Endometrial microvascular endothelial cells (primary cell): Measurements from ENCODE around the gene FAM111B. TPM values are rescaled to one million over a fixed set of nuclear protein-coding genes. Genes with fewer than 3 reads are reported as not detected.
"Not testable (repeated sequence)": the region's sequence is repeated elsewhere in the genome, so short reads cannot be mapped to it uniquely, and the experiment has no call there.

Experiments
- in situ Hi-C: cut with HindIII; loops from 2 replicates; pipeline ENCODE4 v1.10.0; 2017; ENCODE audit warnings: low sequenced_read_pairs, low pct_unique_long_range_greater_than_20kb; ENCODE audit errors: inconsistent ontology term
- total RNA-seq: library from RNA; depleted of rRNA; stranded (reverse); fragments of >200 nt; gene quantifications from one replicate; pipeline ENCODE4 v1.2.3, GENCODE V29; 2015; ENCODE audit errors: inconsistent ontology term

FAM111B gene, protein sequence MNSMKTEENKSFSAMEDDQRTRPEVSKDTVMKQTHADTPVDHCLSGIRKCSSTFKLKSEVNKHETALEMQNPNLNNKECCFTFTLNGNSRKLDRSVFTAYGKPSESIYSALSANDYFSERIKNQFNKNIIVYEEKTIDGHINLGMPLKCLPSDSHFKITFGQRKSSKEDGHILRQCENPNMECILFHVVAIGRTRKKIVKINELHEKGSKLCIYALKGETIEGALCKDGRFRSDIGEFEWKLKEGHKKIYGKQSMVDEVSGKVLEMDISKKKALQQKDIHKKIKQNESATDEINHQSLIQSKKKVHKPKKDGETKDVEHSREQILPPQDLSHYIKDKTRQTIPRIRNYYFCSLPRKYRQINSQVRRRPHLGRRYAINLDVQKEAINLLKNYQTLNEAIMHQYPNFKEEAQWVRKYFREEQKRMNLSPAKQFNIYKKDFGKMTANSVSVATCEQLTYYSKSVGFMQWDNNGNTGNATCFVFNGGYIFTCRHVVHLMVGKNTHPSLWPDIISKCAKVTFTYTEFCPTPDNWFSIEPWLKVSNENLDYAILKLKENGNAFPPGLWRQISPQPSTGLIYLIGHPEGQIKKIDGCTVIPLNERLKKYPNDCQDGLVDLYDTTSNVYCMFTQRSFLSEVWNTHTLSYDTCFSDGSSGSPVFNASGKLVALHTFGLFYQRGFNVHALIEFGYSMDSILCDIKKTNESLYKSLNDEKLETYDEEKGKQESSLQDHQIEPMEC
- total RNA-seq = 14.6 TPM

DNA sequence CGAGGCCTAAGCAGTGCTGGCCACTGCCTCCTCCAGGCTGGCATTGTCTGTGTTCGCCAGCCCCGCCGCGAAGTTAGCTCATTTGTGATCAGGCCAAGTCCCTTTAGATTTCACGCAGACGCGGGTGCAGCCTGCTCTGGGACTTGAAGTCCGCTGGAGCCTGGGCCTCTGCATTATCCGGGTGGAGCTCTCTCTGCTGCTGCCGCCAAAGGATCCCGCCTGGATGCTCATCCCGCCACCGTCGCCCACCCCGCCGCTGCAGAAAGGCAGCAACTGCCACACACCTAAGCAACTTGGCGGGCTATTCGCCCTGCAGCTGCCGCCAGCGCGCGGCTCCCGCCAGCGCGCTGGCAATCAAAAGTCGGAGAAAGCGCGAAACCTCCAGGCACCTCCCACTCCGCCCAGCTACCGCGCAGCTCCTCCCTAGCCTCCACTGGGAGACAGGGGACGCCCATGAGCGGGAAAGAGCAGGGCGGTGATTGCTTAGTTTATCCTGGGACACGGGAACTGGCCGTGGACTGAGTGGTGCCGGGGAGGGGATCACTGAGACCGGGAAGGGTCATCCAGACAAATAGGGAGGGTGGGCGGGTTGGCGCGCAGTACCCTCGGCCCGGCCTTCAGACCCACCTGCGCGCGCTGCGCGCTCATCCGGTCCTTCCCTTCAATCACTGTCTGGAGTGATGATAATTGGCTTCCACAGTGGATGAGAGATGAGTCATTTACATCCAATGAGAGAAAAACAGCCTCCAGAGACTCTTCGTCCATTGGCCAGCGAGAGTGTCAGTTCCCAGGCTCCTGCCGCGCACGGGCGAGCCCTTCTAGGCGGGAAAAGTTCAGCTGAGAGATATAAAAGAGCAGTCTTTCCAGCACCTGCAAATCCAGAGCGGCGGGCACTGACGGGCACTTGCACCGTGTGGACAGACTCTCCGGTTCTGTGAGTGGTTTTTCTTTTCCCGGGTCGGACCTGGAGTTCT lies at the start of gene FAM111B:
TSS of gene FAM111B (plus strand) at position 875 of the 974 bp plus-strand sequence. CDS start 2,389 bp downstream, outside the sequence.
- in situ Hi-C loops = no loop called here

DNA sequence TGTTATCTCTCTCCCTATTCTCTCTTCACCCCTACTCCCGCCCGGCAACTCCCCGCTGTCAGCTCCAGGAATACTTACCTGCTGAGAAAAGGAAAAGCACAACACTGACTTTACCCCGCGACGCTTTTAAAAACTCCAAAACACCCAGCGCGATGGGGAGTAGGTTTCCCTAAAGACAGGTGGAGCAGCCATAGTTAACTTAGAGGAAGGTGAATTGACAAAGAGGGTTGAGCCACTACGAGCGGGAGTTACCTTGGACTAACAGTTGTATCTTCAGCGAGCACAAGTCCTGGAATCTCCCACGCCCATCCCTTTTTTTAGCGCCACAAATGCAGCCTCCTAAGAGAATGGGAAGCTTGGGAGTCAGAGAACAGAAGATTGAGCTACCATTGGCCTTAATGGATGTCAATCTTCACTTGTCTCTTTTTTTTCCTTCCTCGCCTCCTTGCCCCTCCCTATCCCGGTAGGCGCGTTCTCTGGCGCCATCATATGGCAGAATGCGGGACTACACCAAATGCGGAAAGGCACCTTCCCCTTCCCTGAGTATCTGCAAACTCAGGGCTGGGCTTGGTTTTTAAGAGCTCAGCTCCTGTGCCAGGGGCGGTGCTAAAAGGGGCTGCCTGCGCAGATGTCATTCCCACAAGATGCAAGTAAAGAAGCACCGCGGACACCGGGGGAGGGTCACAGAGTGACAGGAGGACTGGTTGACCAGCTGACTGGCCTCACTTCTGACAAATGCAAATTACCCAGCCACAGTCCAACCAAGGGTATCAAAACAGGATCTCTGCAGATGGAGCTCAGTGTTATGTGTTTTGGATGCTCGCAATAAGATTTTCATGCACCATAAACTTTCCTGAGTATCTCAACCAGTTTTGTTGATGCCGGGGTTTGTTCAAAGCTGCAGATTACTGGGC lies 48.7 kb upstream of the FAM111B start:
- in situ Hi-C loops = not testable (repeated sequence)

DNA sequence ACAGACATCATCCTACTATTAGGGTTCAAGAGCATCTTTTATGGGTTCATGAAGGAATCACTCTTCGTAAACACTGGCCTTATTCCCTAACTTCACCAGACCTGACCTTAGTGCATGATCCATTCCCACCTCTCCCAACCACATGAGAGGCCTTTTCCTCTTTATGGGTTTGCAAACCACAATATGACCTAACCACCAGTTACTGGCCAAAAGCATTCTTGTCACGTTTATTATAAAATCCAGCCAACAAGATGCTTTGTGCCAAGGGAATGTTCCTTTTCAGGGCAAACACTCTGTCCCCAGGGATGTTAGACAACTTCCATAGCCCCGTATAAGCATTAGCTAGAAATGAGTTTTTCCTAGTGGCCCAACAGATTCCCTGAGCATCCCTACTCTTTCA lies 46.9 kb upstream of the FAM111B start:
- in situ Hi-C loops = not testable (repeated sequence)

DNA sequence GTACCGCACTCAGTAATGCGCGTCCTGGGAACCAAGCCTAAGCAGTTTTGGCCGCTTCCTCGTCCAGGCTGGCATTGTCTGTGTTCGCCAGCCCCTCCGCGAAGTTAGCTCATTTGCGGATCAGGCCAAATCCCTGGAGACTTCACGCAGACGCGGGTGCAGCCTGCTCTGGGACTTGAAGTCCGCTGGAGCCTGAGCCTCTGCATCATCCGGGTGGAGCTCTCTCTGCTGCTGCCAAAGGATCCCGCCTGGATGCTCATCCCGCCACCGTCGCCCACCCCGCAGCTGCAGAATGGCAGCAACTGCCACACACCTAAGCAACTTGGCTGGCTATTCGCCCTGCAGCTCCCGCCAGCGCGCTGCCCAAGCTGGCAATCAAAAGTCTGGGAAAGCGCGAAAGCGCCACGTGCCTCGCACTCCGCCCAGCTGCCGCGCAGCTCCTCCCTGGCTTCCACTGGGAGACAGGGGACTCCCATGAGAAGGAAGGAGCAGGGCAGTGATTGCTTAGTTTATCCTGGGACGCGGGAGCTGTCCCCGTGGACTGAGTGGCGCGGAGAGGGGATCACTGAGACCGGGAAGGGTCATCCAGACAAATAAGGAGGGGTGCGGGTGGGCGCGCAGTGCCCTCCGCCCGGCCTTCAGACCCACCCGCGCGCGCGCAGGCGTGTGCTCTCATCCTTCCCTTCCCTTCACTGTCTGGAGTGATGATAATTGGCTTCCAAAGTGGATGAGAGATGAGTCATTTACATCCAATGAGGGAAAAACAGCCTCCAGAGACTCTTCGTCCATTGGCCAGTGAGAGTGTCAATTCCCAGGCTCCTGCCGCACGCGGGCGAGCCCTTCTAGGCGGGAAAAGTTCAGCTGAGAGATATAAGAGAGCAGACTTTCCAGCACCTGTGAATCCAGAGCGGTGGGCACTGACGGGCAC lies 44.2 kb upstream of the FAM111B start:
- in situ Hi-C loops = no loop called here

DNA sequence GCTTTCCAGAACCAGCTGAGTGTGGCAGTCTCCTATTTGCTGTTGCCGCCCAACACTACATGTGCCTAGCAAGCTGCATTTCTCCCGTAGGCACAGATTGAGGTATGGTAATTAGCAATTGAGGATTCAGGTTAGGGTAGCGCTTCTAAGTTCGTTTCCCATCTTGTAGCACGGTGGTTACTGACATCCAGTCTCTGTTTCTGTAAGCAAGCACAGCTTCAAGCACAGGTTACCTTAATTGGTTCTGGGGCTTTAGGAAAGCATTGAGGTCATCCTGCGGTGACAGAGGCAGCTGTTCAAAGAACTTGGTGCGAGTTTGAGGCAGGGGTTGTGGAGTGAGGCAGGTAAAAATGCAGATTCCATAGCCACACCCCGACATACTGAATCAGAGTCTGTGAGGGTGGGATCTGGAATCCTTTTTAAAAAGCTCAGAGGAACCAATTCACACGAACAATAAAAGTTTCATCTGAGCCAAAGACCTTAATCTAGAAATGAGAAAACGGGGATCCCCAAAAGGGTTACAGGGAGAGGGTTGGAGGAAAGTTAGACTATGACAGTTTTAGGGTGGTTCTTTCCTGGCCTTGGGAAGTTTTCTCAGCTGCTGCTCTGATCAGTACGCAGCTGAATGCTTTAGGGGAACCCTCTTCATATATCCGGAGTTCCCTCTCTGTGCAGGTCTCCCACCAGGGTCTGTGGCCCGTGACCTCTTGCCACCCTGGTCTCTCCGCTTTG lies 42.9 kb upstream of the FAM111B start:
- in situ Hi-C loops = not testable (repeated sequence)

DNA sequence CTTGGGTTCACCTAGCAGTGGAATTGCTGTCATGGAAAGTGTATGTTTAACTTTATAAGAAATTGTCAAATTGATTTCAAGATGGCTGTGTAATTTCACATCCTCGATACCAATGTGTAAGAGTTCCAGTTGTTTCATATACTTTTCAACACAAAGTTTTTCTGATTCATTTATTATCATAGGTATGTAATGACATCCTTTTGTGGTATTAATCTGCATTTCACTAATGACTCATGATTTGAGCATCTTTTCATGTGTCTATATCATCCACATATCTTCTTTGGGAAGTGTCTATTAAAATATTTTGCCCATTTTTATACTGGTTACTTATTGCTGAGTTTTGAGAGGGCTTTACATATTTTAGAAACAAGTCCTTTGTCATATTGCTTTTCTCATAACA lies 38.0 kb upstream of the FAM111B start:
- in situ Hi-C loops = no loop called here

DNA sequence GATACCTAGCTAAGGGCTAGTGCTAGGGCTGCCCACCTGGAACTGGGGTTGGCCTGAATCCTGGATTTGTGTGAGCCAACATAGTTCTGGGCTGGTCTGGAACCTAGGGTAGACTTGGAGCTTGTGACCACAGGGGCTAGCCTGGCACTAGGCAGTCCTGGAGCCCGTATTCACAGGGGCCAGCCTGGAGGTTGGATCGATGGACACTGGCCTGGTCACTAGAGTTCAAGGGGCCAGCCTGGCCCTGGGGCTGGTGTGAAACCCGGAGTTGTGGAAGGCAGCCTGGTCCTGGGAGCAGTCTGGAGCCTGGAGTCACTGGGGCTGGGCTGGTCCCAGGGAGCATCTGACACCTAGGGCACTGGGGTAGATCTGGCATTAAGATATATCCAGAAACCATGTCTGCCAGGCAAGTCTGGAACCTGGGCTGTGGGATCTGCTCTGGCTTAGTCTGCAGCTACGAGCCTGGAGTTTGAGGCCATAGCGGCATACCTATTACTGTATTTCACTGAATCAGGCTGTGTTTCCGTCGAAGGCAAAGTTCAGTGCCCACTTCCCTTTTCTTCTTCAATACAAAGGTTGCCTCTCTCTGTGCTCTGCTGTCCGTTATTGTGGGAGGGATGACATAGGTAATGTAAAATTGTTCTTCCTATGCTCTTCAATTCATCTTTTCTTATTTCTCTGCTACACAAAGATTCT lies 30.0 kb upstream of the FAM111B start:
- in situ Hi-C loops = no loop called here

DNA sequence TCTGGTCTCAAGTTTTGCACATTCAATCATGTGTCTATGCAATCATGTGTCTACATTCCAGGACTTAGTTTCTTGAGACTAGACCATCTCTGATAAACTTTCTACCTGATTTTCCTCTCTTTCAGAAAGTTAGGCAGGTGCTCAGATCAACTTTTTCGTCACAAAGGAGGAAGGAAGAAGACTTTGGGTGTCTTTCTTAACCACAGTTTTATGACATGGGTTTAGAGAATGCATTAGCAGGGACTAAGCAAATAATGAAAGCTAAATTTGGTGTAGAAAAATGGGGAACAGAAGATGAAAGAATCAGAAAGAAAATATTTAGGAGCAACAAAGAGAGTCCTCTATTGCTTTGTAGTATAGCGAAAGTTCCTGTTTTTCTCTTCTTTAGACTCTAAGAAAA lies 28.6 kb upstream of the FAM111B start:
- in situ Hi-C loops = no loop called here

DNA sequence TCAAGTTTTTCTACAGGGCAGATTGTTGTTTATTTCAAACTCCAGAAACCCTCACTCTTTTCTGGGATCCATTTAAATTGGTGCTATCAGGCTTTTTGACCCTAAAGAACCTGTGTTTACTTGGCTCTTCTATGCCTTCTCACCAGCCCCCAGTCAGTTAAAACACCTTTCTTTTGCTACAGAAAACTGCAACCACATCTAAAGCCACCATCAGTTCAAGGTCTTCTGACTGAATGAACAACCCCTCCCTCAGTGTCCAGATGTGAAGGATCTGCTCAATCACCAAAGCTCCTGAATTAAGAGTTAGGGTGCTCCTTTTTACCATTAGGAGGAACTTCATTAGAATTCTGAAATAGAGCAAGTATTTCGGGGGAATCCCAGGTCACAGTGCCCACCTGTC lies 28.0 kb upstream of the FAM111B start:
- in situ Hi-C loops = no loop called here

DNA sequence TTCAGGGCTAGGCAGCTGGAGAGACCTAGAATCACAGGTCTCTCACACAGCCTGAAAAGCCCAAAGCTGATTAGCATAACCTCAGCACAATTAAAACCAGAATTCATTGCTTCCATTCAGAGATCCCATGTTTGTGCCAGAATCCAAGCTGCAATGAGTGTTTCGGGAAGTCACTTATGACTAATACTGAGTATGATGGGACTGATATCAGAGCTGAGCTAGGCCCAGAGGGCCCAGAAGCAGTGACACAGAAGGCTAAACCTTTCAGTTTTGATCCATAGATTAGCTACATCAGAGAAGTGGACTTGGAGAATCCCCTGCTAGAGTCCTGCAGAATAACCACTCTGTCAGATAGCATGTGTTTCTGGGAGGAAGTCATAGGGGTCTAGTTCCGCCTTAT lies 26.6 kb upstream of the FAM111B start:
- in situ Hi-C loops = not testable (repeated sequence)

DNA sequence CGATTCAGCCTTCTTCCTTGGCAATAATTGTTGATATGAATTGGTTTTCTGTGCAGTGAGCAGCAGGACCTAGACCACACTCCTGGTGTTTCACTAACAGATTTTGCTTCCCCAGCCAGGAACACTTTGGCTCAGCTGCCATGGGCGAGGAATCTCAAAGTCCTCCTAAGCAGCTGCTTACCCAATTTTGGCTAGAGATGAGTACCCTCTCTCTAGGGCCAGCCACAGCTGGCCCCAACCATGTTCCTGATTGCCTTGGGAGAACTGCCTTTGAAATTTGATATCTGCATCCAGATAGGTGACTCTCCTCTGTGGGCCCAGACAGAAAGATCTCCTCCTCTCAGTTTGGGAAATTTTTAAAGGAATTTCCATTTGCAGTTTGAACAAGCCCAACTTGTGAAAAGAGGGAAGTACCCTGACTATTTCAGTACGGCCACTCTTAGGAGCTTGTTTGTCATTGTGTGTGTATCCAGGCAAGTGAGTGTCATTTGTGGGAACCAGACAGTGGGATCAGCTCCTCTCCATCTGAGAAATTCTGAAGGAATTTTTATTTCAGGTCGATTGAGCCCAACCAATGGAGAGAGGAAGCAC lies 25.5 kb upstream of the FAM111B start:
- in situ Hi-C loops = not testable (repeated sequence)

DNA sequence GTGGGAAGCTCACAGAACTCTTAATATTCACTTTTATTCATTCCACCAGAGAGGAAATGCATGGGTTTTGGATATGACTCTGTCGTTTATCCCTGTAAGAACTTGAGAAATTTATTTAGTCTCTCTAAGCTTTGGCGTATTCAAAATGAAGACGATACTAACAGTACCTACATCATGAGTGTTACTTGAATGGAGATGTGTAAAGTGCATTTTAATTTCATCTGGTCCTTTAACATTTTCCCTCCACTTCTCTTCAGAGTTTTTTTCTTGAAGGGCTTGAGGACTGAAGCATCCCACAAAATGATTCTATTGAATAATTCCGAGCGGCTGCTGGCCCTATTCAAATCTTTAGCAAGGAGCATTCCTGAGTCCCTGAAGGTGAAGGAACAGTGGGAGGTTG lies 21.0 kb upstream of the FAM111B start, which contains the start of gene GLYATL1B:
TSS of gene GLYATL1B (plus strand) at position 301 of the 400 bp plus-strand sequence. CDS start at position 301, 0 bp downstream.
- in situ Hi-C loops = not testable (repeated sequence)

DNA sequence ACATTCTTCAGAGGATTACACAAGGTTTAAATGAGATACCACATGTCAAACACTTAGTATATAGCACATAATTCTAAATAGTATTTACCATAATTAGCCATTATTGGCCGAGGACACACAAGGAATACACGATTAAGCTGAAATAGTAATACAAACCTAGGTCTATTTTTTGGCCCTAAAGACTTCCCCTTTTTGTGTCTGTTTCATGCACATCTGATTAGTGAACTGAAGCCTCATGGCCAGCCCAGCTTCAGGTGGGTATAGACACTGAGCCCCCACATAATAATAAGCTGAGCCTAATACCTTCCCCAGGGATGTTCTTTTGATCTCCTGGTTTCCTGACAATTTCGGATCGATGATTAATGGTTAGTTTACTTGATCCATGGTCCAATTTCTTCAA lies 18.9 kb upstream of the FAM111B start:
- in situ Hi-C loops = no loop called here

DNA sequence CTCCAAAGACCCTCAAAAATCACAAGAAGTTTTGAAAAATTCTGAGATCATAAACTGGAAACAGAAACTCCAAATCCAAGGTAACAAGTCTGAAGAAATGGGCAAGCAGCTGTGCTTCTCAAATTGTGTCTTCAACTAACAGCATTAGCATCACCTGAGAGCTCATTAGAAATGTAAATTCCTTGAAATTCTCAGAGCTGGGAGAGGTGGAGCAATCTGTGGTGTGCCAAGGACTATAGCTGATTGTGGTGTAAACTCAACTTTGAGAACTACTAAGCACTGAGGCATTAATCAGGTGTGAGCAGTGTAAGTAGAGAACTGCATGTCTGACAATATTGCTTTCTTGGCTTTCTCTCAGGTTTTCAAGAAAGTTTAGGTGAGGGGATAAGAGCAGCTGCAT lies 13.5 kb upstream of the FAM111B start:
- in situ Hi-C loops = not testable (repeated sequence)

DNA sequence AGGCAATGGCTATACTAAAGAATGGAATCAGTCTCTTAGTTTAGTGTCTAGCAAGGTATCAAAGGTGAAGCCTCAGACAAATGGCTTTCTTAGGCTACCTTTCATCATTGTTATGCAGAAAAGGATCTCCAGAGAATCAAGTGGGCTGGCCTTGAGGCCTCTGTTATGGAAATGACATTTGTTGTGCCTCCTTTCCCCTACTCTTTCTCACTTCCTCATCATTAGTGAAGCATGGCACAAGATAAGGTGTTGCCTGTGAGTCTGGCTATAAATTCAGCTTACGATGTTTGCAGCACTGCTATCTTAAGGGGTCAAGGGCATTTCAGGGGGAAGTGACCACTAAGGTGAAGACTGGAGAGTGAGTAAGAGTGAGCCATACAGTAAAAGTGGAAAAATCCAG lies 11.8 kb upstream of the FAM111B start:
- in situ Hi-C loops = not testable (repeated sequence)
